GM12878 (cell line): ENCODE data around the gene PLGRKT. TPM values are rescaled to one million over a fixed set of nuclear protein-coding genes. Genes with fewer than 3 reads are reported as not detected.
"Not testable (repeated sequence)": the region's sequence is repeated elsewhere in the genome, so short reads cannot be mapped to it uniquely, and the experiment has no call there.

ENCODE experiments used
- ATAC-seq: fragments of 200-7000 bp; cut with Tn5 transposase; 3 replicates; pipeline ENCODE4 v1.9.1; 2020; ENCODE audit warnings: mild to moderate bottlenecking, moderate library complexity
- BruUV-seq: library from RNA; stranded (reverse); fragments of 400-500 nt; replicated peaks from 2 replicates; lab custom pipeline; 2021; lab: Mats Ljungman, UMichigan
- CTCF ChIA-PET: fragments of 300-600 bp; sonication (Branson Sonifier 250); formaldehyde crosslinking; extraction: SDS; loops from one replicate; lab custom pipeline; 2021; ENCODE audit warnings: inconsistent platforms; lab: Yijun Ruan, JAX
- POLR2A ChIA-PET: fragments of 350-600 bp; formaldehyde crosslinking; extraction: SDS; loops from one replicate; lab custom pipeline; 2021; ENCODE audit warnings: inconsistent platforms; lab: Charles Lee
- RAD21 ChIA-PET: fragments of 300-600 bp; sonication (Branson Sonifier 250); formaldehyde crosslinking; loops from one replicate; lab custom pipeline; 2023; ENCODE audit warnings: antibody characterized with exemption; ENCODE audit not compliant: unreplicated experiment; lab: Charles Lee
- SMC1A ChIA-PET: fragments of 300-600 bp; sonication (Branson Sonifier 250); formaldehyde crosslinking; loops from one replicate; lab custom pipeline; 2023; ENCODE audit not compliant: unreplicated experiment, uncharacterized antibody; lab: Charles Lee
- DNase-seq: peaks from one replicate; pipeline ENCODE4 v3.0.0-alpha.2; 2011; ENCODE audit warnings: low read depth, low spot score
- FAIRE-seq: peaks from 3 replicates; lab custom pipeline; 2011; peaks lifted over from hg19 to GRCh38; lab: Jason Lieb, UNC
- H2AFZ ChIP-seq: 2 replicates; pipeline ENCODE4 v1.6.0; 2011; ENCODE audit warnings: low read depth, low read length, control low read depth; ENCODE audit not compliant: control insufficient read depth
- H3K27ac ChIP-seq: 2 replicates; pipeline ENCODE4 v1.5.1; 2011; ENCODE audit warnings: control low read depth; ENCODE audit not compliant: control insufficient read depth, insufficient read depth
- H3K27me3 ChIP-seq, 2 experiments: replicated peaks in 1 of 2; 2 replicates each; pipeline versions ENCODE4 v1.6.0 to v1.6.1; 2011; ENCODE audit warnings: low read length in 1 of 2; ENCODE audit not compliant: control insufficient read depth in 2 of 2, insufficient read depth in 2 of 2
- H3K36me3 ChIP-seq, 2 experiments: 2 replicates each; pipeline ENCODE4 v1.5.1; 2011; ENCODE audit warnings: low read length in 1 of 2; ENCODE audit not compliant: control insufficient read depth in 2 of 2, insufficient read depth in 2 of 2
- H3K4me1 ChIP-seq: 2 replicates; pipeline ENCODE4 v1.6.1; 2011; ENCODE audit warnings: mild to moderate bottlenecking, low read length, moderate library complexity, mixed read lengths; ENCODE audit not compliant: control insufficient read depth, insufficient read depth
- H3K4me2 ChIP-seq: 2 replicates; pipeline ENCODE4 v1.6.0; 2011; ENCODE audit warnings: control low read depth; ENCODE audit not compliant: control insufficient read depth, insufficient read depth
- H3K4me3 ChIP-seq: fragments of 200-600 bp; sonication (generic); 2 replicates; pipeline ENCODE4 v1.5.1; 2016
- H3K79me2 ChIP-seq: 2 replicates; pipeline ENCODE4 v1.6.0; 2011; ENCODE audit warnings: low read length; ENCODE audit not compliant: control insufficient read depth, insufficient read depth
- H3K9ac ChIP-seq: 2 replicates; pipeline ENCODE4 v1.8.0; 2011; ENCODE audit warnings: low read length, control low read depth, mixed read lengths; ENCODE audit not compliant: control insufficient read depth, insufficient read depth
- H3K9me3 ChIP-seq: replicated peaks from 3 replicates; pipeline ENCODE4 v1.5.1; 2011; ENCODE audit warnings: mild to moderate bottlenecking, low read length; ENCODE audit not compliant: control insufficient read depth, insufficient read depth
- H4K20me1 ChIP-seq: 2 replicates; pipeline ENCODE4 v1.6.0; 2011; ENCODE audit not compliant: control insufficient read depth, insufficient read depth
- BHLHE40 ChIP-seq, 2 experiments: fragments of 450-650 bp in 1 of 2; IDR thresholded peaks; 2 replicates each; pipeline ENCODE4 v1.6.1; 2011 to 2017; ENCODE audit warnings: low read depth in 2 of 2, borderline replicate concordance in 1 of 2, improper control_type of control experiment in 1 of 2, low read length in 1 of 2, mild to moderate bottlenecking in 1 of 2
- CBFB ChIP-seq: IDR thresholded peaks from 2 replicates; pipeline ENCODE4 v1.6.1; 2016; ENCODE audit warnings: antibody characterized with exemption, low read depth
- KAT2A ChIP-seq: conservative IDR thresholded peaks from 2 replicates; pipeline ENCODE4 v1.6.1; 2011; ENCODE audit warnings: low read depth, low read length; ENCODE audit not compliant: control insufficient read depth
- MLLT1 ChIP-seq: fragments of 450-650 bp; IDR thresholded peaks from 2 replicates; pipeline ENCODE4 v1.6.1; 2016; ENCODE audit warnings: mild to moderate bottlenecking
- MTA2 ChIP-seq: fragments of 450-650 bp; IDR thresholded peaks from 2 replicates; pipeline ENCODE4 v1.6.1; 2016; ENCODE audit warnings: low read depth, mild to moderate bottlenecking, moderate library complexity
- NFYA ChIP-seq: IDR thresholded peaks from 2 replicates; pipeline ENCODE4 v1.6.1; 2011; ENCODE audit warnings: low read depth, mild to moderate bottlenecking, low read length, improper control_type of control experiment, borderline replicate concordance
- RAD21 ChIP-seq: IDR thresholded peaks from 2 replicates; pipeline ENCODE4 v1.6.1; 2011; ENCODE audit warnings: mild to moderate bottlenecking, low read depth, low read length, moderate library complexity; ENCODE audit not compliant: insufficient read depth
- TCF7 ChIP-seq: IDR thresholded peaks from 2 replicates; pipeline ENCODE4 v1.6.1; 2014; ENCODE audit warnings: antibody characterized with exemption, borderline replicate concordance
- WGBS: methylation state at CpG from one replicate; pipeline ENCODE4 v1.1.6; 2016; ENCODE audit warnings: low lambda C conversion rate; ENCODE audit not compliant: insufficient replicate concordance, insufficient coverage; ENCODE audit errors: missing lambda C conversion rate; 5-methylcytosine and 5-hydroxymethylcytosine counted together
- in situ Hi-C: fragments of 300-500 bp; cut with MboI; formaldehyde crosslinking; loops from 9 replicates; pipeline ENCODE4 v1.14.3; 2018; ENCODE audit warnings: mixed read lengths
- intact Hi-C: fragments of 100-400 bp; cut with micrococcal nuclease; formaldehyde crosslinking; loops from one replicate; pipeline ENCODE4 v1.14.2; 2022; ENCODE audit not compliant: unreplicated experiment
- polyA plus RNA-seq, 11 experiments: library from polyadenylated mRNA; depleted of rRNA in 4 of 11; unstranded in 6 of 11; stranded (reverse) in 5 of 11; fragments of >200 nt; fragmentation: Nextera tagmentation in 4 of 11; fragmentation: Illumina TruSeq in 1 of 11; extraction: Ambion mirVana in 4 of 11; extraction: Trizol in 1 of 11; gene quantifications; 1 replicate in 1 of 11; 2 replicates in 10 of 11; pipeline versions ENCODE4 v1.2.1 to v1.2.3, GENCODE V29; 2011 to 2016; ENCODE audit warnings: inconsistent platforms in 2 of 11, missing spikeins in 2 of 11, low read depth in 1 of 11
- total RNA-seq, 4 experiments: library from RNA; depleted of rRNA in 3 of 4; stranded (reverse); fragments of >200 nt in 3 of 4; fragmentation: Illumina TruSeq in 1 of 4; extraction: Trizol in 1 of 4; gene quantifications; 2 replicates each; pipeline versions ENCODE4 v1.2.1 to v1.2.3, GENCODE V29; 2013 to 2021
- TF ChIP-seq, protein P1 (sequence below), 3 experiments: IDR thresholded peaks in 2 of 3; conservative IDR thresholded peaks in 1 of 3; 2 replicates each; pipeline ENCODE4 v1.5.1; 2011; ENCODE audit warnings: low read depth in 3 of 3, low read length in 3 of 3, mild to moderate bottlenecking in 3 of 3, control low read depth in 2 of 3, moderate library complexity in 2 of 3, inconsistent platforms in 1 of 3, mixed read lengths in 1 of 3; ENCODE audit not compliant: control insufficient read depth in 2 of 3, insufficient read depth in 1 of 3; ENCODE audit errors: extremely low read depth in 1 of 3

PLGRKT gene
- total and polyA plus RNA-seq, 10 of the 15 experiments (the other 5 are each of a cell fraction or from before 2014, with no cell fraction given), result 25.2 to 72.3 (median 38.4) TPM

DNA sequence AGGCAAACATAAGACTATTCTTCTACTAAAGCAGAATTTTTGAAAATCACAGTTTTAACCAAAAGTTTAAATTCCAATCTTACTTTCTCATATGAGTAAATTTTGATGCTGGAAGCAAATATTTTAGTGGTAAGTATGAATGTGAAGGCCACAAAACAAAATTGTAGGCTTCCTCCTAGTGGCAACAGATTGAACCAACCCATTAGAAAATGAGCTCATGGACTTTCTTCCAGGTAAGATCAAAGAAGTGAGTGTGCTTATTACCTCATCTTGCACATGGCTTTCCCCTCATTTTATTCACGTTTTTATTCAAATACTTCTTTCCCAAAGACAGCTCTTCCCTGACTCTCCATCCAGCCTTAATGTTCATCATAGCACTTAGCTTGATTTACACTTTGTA is 116.7 kb downstream of the PLGRKT start:
- Histone ChIP-seq H3K27ac (no peak overlapping the region), H3K9me3 (no peaks in the 10 kb centered on the region; the same call in 2 of the 3 replicates), H2AFZ (no peak overlapping the region), H3K4me3 (no peak overlapping the region), H3K79me2 (no peaks in the 10 kb centered on the region), H3K27me3 (no peaks in the 10 kb centered on the region), H3K4me1 (no peaks in the 10 kb centered on the region), H3K4me2 (no peak overlapping the region), H3K36me3 (no peaks in the 10 kb centered on the region)
- in situ Hi-C loops, result no loop called here
- DNase-seq, result no peak
- CTCF ChIA-PET, result interaction anchor here (0.6 to 1.2 kb wide), 11 partner anchors 53 to 561 kb away, joined by 3 to 5 read pairs (median 3); no protein-coding TSS in a partner anchor
- WGBS, result 0% methylated on average over 1 of the region's 1 CpG
- no peak for FAIRE-seq
- intact Hi-C loops, result no loop called here
- no TSS peak for BruUV-seq
- RAD21 ChIA-PET, result interaction anchor here (0.7 to 1.5 kb wide), 6 partner anchors 76 to 562 kb away, joined by 3 to 6 read pairs (median 3); no protein-coding TSS in a partner anchor
- no peak for TF ChIP-seq KAT2A
- no peak for TF ChIP-seq MLLT1
- TF ChIP-seq, protein P1, sequence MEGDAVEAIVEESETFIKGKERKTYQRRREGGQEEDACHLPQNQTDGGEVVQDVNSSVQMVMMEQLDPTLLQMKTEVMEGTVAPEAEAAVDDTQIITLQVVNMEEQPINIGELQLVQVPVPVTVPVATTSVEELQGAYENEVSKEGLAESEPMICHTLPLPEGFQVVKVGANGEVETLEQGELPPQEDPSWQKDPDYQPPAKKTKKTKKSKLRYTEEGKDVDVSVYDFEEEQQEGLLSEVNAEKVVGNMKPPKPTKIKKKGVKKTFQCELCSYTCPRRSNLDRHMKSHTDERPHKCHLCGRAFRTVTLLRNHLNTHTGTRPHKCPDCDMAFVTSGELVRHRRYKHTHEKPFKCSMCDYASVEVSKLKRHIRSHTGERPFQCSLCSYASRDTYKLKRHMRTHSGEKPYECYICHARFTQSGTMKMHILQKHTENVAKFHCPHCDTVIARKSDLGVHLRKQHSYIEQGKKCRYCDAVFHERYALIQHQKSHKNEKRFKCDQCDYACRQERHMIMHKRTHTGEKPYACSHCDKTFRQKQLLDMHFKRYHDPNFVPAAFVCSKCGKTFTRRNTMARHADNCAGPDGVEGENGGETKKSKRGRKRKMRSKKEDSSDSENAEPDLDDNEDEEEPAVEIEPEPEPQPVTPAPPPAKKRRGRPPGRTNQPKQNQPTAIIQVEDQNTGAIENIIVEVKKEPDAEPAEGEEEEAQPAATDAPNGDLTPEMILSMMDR (IDR thresholded peaks at IDR 0.05 in 2 of 3, conservative IDR thresholded peaks at IDR 0.05 in 1 of 3; ENCODE audit: control insufficient read depth in 2 of 3, extremely low read depth in 1 of 3, insufficient read depth in 1 of 3, low read depth in 3 of 3, low read length in 3 of 3), result peak; percentile 17 to 29 (median 18); a peak in 4 of 6 replicates
- TF ChIP-seq CBFB, result no peak
- TF ChIP-seq NFYA, result no peak
- TF ChIP-seq BHLHE40 (IDR thresholded peaks at IDR 0.05; ENCODE audit: borderline replicate concordance in 1 of 2, low read depth in 2 of 2, low read length in 1 of 2), result no peak
- no peak for TF ChIP-seq MTA2
- peak; percentile 32; the same call in 1 of the 2 replicates for TF ChIP-seq RAD21
- TF ChIP-seq TCF7, result peak; percentile 62
- TF ChIP-seq, all 136 proteins: peak for 3
- SMC1A ChIA-PET, result interaction anchor here (0.6 to 1.8 kb wide), 9 partner anchors 31 to 562 kb away, joined by 3 to 5 read pairs (median 4); no protein-coding TSS in a partner anchor
- Histone ChIP-seq H3K9ac (no peak overlapping the region), H4K20me1 (no peaks in the 10 kb centered on the region)
- peak; percentile 59; the same call in 2 of the 3 replicates for ATAC-seq
- POLR2A ChIA-PET, result no interaction called here

GRCh38 chr9:5316406-5316805 is 121.3 kb downstream of the PLGRKT start:
- H3K9me3 ChIP-seq, H3K4me1 ChIP-seq, H2AFZ ChIP-seq, H3K4me3 ChIP-seq, SMC1A ChIA-PET, H3K4me2 ChIP-seq, H3K27ac ChIP-seq, H3K27me3 ChIP-seq, ATAC-seq, BruUV-seq, H4K20me1 ChIP-seq, intact Hi-C loops, H3K79me2 ChIP-seq, POLR2A ChIA-PET, H3K36me3 ChIP-seq, RAD21 ChIA-PET, H3K9ac ChIP-seq, CTCF ChIA-PET, FAIRE-seq, in situ Hi-C loops, DNase-seq: not testable (repeated sequence)
- 100% methylated on average over 1 of the region's 1 CpG for WGBS
